Measurements from ENCODE around the gene TRIM47.
A peak's percentile ranks its signal among the peaks of the same experiment; 100 is the strongest.

DNA sequence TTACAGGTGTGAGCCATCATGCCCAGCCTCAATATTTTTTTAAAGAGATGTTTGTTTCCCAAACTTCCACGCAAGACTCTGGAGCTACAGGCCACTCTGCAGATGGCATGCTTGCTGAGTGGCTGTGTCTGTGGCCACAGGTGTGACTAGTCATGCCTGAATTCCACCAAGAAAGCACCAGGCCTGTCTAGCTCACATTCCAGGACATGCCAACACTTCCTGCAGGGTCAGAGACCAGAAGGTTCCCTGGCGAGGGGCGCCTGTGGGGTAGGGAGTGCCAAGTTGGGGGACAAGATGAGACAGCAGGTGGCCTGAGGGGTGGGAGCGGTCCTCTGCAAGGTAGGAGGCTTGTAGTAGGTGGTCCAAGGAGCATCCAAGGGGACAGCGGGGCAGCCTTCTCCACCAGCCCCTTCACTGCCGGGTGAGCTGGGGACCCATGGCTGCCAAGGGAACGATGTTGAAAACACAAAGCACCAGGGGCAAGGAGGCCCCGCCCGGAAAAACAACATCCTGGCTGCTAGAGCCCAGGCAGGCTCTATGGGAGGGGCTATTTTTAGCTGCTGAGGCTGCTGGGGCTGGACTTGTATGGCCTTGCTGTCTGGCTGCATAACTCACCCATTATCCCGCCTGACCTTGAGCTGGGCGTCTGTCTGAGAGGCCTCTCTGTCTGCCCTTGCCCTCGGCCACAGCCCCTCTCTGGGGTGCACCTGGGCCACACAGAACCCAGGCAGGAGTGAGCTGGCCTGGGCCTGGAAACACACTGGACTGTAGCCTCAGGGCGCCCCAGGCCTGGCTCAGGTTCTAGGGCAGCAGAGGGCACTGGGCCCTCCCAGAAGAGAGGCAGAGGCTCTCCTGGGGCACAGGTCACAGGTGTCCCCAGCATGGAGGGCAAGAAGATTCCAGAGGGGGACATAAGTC, 5.7 kb downstream of the TRIM47 start:
- TF ChIP-seq EP300 (IDR thresholded peaks at IDR 0.05): no peak
- TF ChIP-seq, protein P1, sequence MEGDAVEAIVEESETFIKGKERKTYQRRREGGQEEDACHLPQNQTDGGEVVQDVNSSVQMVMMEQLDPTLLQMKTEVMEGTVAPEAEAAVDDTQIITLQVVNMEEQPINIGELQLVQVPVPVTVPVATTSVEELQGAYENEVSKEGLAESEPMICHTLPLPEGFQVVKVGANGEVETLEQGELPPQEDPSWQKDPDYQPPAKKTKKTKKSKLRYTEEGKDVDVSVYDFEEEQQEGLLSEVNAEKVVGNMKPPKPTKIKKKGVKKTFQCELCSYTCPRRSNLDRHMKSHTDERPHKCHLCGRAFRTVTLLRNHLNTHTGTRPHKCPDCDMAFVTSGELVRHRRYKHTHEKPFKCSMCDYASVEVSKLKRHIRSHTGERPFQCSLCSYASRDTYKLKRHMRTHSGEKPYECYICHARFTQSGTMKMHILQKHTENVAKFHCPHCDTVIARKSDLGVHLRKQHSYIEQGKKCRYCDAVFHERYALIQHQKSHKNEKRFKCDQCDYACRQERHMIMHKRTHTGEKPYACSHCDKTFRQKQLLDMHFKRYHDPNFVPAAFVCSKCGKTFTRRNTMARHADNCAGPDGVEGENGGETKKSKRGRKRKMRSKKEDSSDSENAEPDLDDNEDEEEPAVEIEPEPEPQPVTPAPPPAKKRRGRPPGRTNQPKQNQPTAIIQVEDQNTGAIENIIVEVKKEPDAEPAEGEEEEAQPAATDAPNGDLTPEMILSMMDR (IDR thresholded peaks at IDR 0.05): peak in 1 of 4 experiments; percentile 7
- peak; percentile 62 for TF ChIP-seq POLR2AphosphoS5 (IDR thresholded peaks at IDR 0.05)
